ENCODE measurements around the gene PDC.

DNA sequence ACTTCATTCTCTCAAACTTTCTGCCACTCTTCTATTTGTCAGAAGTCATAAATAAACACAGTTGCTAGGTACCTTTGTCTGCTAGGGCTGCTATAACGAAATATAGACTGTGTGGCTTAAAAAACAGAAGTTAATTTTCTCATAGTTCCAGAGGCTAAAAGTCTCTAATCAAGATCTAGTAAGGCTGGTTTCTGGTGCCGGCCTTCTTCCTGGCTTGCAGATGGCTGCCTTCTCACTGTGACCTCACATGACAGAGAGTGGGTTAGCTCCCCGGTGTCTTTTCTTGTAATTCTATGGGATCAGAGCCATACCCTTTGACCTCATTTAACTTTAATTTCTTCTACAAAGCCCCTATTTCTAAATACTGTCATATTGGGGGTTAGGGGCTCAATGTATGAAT is 5.9 kb downstream of the PDC start:
- TF ChIP-seq, protein P1, sequence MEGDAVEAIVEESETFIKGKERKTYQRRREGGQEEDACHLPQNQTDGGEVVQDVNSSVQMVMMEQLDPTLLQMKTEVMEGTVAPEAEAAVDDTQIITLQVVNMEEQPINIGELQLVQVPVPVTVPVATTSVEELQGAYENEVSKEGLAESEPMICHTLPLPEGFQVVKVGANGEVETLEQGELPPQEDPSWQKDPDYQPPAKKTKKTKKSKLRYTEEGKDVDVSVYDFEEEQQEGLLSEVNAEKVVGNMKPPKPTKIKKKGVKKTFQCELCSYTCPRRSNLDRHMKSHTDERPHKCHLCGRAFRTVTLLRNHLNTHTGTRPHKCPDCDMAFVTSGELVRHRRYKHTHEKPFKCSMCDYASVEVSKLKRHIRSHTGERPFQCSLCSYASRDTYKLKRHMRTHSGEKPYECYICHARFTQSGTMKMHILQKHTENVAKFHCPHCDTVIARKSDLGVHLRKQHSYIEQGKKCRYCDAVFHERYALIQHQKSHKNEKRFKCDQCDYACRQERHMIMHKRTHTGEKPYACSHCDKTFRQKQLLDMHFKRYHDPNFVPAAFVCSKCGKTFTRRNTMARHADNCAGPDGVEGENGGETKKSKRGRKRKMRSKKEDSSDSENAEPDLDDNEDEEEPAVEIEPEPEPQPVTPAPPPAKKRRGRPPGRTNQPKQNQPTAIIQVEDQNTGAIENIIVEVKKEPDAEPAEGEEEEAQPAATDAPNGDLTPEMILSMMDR (IDR thresholded peaks at IDR 0.05), result no peak
- TF ChIP-seq POLR2AphosphoS5 (IDR thresholded peaks at IDR 0.05) (no peak), POLR2A (IDR thresholded peaks at IDR 0.05) (no peak), EP300 (IDR thresholded peaks at IDR 0.05) (no peak)
